GM18861 (cell line): ENCODE measurements around the gene GRAMD4.

ENCODE experiments used
- ATAC-seq: cut with Tn5 transposase; IDR thresholded peaks from one replicate; pipeline ENCODE4 v1.9.1; 2021; ENCODE audit not compliant: unreplicated experiment

GRAMD4 gene

GRCh38 chr22:46596032-46596441 lies 24.1 kb upstream of the GRAMD4 start:
- no peak for ATAC-seq

GRCh38 chr22:46596819-46597218 lies 23.4 kb upstream of the GRAMD4 start:
- no peak for ATAC-seq

GRCh38 chr22:46598224-46598623 lies 22.0 kb upstream of the GRAMD4 start:
- ATAC-seq, result no peak

- no peak for ATAC-seq
These were observed 21.3 kb upstream of the GRAMD4 start for GRCh38 chr22:46598737-46599424.

- ATAC-seq, result no peak
These were observed 19.9 kb upstream of the GRAMD4 start for GRCh38 chr22:46600273-46600796.

GRCh38 chr22:46602025-46602424 lies 18.2 kb upstream of the GRAMD4 start:
- no peak for ATAC-seq

- ATAC-seq, result no peak
These were observed 15.9 kb upstream of the GRAMD4 start for GRCh38 chr22:46604306-46604690.

GRCh38 chr22:46605117-46605516 lies 15.1 kb upstream of the GRAMD4 start:
- ATAC-seq, result no peak

GRCh38 chr22:46606886-46607285 lies 13.3 kb upstream of the GRAMD4 start:
- no peak for ATAC-seq

GRCh38 chr22:46607483-46608114 lies 12.6 kb upstream of the GRAMD4 start:
- no peak for ATAC-seq

- ATAC-seq, result no peak
These were observed 11.0 kb upstream of the GRAMD4 start for GRCh38 chr22:46609175-46609690.

- no peak for ATAC-seq
These were observed 10.4 kb upstream of the GRAMD4 start for GRCh38 chr22:46609724-46610201.

- ATAC-seq, result no peak
These were observed 9.8 kb upstream of the GRAMD4 start for GRCh38 chr22:46610356-46610755.

- no peak for ATAC-seq
These were observed 9.0 kb upstream of the GRAMD4 start for GRCh38 chr22:46611189-46611588.

GRCh38 chr22:46612341-46612903 lies 7.8 kb upstream of the GRAMD4 start:
- ATAC-seq, result no peak

GRCh38 chr22:46612904-46613605 lies 7.1 kb upstream of the GRAMD4 start:
- ATAC-seq, result no peak

- ATAC-seq, result no peak
These were observed 6.6 kb upstream of the GRAMD4 start for GRCh38 chr22:46613606-46614021.

- ATAC-seq, result no peak
These were observed 5.9 kb upstream of the GRAMD4 start for GRCh38 chr22:46614025-46614931.

GRCh38 chr22:46617207-46617985 lies 2.8 kb upstream of the GRAMD4 start:
- ATAC-seq, result no peak
